Spleen (tissue), 7 donors: ENCODE measurements around the gene SSBP3.

Experiments
- CTCF ChIP-seq, 11 experiments: fragments of 200-600 bp in 7 of 11; fragments of 450-650 bp in 4 of 11; sonication (generic) in 4 of 11; IDR thresholded peaks in 8 of 11; conservative IDR thresholded peaks in 3 of 11; 1 replicate in 7 of 11; 2 replicates in 4 of 11; pipeline versions ENCODE4 v1.4.0 to v1.8.0; 2016 to 2021; ENCODE audit warnings: antibody characterized with exemption in 11 of 11, inconsistent platforms in 4 of 11, mild to moderate bottlenecking in 1 of 11
- POLR2A ChIP-seq, 3 donors: fragments of 450-650 bp; IDR thresholded peaks; one replicate each; pipeline ENCODE4 v1.5.1; 2017; ENCODE audit warnings: antibody characterized with exemption in 3 of 3, mild to moderate bottlenecking in 1 of 3
- donor health status: DM: no; HTN: no; CAD: no; lungs with moderate emphysema.
- donor health status: DM: no; HTN: no; CAD: no.
- donor health status: DM: no; HTN: no; CAD: no.

- TF ChIP-seq CTCF (IDR thresholded peaks at IDR 0.05 in 8 of 11, conservative IDR thresholded peaks at IDR 0.05 in 3 of 11) (no peak), POLR2A (IDR thresholded peaks at IDR 0.05) (no peak)
Measured at GRCh38 chr1:54364995-54365394, 41.2 kb downstream of the SSBP3 start.
